Stimulated activated CD8-positive, alpha-beta memory T cell treated with anti-CD3 and anti-CD28 coated beads, Interleukin-2, amount 100 ng/mL, for 1 hour (primary cell): ENCODE results near the gene PIK3C2G.

Experiments used
- DNase-seq, 2 donors: peaks; one replicate each; pipeline ENCODE4 v3.0.0-alpha.2; 2020; ENCODE audit warnings: low read depth in 2 of 2

PIK3C2G gene

DNA sequence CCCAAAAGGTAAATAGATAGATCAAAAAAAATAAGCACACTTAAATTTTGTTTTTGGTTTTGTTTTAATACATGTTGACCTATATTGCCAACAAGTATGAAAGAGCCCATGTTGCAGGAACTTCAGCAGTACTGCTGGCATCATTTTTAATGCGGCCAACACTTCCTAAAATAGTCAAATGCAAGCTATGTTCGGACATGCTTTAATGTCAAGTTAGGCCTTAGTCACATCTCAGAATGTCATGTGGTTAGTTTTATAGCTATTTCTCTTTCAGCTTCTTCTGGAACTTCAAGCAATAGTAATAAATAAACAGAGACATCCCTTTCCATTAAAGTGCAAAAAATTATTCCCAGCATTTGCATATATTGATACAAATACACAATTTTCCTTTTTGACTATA lies 153.4 kb downstream of the PIK3C2G start:
- DNase-seq = no peak

DNA sequence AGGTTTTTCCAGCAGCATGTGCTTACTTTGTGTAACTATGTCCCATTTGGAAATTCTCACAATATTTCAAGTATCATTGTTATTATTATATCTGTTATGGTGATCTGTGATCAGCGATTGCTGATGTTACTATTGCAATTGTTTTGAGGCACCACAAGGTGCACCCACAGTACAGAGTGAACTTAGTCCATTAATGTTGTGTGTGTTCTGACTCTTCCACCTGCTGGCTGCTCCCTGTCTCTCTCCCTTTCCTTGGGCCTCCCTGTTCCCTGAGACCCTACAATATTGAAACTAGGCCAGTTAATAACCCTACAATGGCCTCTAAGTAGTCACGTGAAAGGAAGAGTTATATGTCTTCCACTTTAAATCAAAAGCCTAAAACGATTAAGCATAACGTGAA lies 153.9 kb downstream of the PIK3C2G start:
- no peak for DNase-seq

DNA sequence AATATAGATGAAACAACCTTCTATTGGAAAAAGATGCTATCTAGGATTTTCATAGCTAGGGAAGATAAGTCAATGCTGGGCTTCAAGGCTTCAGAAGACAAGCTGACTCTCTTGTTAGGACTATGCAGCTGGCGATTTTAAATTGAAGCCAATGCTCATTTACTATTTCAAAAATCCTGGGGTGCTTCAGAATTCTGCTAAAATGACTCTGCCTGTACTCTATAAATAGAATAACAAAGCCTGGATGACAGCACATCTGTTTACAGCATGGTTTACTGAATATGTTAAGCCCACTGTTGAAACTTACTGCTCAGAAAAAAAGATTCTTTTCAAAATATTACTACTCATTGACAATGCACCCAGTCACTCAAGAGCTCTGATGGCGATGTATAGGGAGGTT lies 155.1 kb downstream of the PIK3C2G start:
- no peak for DNase-seq

DNA sequence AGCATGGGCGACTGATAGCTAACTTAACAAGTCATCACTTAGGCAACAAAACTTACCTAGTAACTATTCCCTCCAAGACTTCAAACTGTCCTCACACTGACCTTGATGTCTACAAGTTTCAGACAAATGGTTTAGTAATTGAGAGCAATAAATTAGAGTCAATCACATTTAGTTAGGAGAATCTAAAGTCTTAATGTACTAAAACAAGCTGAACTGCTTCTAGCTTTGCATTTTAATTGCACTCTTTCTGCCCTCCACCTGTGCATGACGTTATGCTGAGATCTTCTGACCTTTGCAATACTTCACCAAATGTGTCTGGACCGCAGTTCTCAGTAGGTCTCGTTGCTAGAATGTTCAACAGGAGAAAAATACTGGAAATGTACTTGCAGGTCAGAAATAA lies 158.0 kb downstream of the PIK3C2G start:
- DNase-seq = no peak

DNA sequence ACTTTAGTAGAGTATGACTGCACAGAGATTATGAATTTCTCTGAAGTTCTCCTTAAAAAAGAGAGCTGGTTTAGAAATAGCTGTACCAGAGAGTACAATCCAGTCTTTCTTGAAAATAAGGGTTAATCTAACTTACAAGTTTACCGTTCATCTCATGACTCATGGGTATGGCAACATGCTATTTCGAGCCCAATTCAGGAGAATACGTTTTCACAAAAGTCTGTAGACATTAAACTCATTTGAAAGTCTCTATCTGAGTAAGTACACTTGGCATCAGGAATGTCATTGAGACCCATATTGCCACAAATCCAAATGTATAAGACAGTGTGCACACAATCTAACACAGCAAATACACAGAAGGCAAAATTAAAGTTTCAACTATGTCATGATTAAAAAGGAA lies 160.5 kb downstream of the PIK3C2G start:
- DNase-seq = no peak

DNA sequence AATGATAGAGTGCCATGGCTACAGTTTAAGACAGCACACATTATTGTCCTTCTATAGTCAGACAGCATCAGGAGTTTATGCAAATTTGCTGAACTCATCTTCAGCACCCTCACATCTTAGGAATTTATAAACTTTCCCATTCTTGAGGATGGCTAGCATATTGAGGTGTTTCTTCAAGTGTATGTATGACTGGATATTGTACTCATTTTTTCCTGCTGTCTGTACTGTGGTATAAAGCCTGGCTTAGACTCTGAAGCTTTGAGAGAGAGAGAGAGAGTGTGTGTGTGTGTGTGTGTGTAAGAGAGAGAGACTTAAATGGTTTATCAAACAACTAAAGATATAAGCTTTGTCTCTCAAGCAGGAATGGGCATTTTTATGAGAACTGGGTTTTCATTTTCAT lies 161.6 kb downstream of the PIK3C2G start:
- DNase-seq = no peak

DNA sequence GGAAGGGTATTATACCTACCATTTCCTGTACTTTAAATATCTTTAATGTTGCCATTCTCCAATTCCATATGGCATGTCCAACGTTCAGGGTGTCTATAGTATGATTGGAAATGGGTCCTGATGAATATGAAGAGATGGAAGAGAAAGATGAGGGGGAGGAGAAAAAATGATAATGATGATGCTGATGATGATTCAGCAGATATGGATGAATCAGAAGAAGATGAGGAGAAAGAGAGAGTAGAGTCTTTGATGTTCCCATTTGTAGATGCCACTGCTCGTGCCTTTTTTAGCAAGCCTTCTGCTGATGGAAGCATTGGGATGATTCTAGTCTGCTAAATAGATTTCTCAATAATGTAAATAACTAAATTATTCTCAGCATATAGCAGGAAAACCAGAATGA lies 163.5 kb downstream of the PIK3C2G start:
- no peak for DNase-seq

DNA sequence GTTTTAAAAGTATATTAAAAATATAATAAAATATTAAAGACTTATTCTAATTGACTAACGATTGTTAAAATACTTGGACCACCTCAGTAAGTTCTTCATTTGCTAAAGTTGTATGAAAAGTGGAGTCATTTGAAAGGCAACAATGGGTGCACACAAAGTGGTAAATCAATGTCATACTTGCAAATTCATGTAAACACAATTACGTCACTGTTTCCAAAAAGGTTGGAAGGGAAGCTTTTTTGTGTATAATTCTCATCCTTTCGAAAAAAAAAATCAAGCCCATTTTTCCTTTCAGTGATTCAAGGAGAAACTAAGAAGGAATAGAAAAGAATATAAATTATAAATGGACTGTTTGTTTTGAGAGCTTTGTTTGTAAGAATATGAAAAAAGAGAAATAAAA lies 166.2 kb downstream of the PIK3C2G start:
- DNase-seq = no peak

DNA sequence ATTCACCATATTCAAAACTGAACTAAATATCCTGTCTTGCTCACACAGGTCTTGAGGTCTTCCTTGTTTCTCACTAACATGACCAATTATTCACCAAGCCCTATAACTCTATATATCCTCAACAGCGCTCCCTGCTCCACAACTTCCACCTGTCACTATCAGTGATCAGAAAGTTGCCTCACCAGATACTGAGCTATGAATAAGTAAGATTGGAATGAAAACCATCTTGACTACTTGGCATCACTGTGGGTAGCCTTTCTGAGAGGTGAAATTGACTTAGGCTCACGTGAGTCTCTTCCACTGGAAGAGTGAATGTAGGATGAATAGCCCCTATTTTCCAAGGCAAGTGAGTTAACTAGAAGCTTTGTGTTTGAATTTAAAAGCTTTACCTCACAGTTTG lies 167.1 kb downstream of the PIK3C2G start:
- no peak for DNase-seq

DNA sequence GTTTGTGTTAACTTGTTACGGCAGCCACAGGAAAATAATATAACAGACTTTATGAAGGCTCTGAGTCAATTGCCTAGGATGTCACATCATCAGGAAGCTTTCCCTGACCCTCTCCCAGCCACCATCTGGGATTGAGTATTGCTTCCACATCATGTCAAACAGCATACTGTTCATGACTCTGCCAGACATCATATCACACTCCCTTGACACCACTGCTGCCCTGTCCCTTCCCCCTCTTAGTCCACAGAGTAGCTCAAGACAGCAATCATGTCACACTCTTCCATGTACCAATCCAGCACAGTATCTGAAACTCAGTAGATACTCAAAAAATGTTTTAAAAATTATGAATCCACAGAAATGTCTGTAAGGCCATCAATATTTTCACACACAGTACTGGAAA lies 168.0 kb downstream of the PIK3C2G start:
- DNase-seq = no peak

DNA sequence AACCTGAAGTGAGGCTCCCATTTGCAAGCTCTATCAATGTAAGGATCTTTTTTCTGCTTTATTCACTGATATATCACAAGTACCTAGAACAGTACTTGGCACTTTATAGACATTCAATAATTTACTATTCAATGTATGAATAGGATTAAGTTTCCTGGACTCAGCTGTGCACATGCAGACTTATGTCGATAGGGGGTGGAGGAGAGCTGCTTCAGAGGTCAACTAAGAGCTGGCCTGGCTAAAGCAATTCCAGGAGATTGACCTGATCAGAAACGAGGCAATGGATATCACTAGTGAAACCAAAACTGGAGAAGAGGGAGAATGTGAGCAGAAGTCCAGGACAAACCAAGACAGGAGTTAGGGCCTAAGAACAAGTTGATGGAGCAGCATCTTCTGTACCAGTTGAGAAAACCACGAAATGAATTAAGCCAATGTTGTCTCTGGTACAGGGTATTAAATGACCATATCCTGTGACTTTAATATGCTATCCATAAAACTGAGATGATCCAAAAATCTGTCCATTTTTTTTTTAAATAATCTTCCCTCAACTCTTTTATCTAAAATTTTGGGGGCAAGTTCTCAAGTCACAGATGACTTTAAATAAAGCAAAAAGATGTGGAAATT lies 169.2 kb downstream of the PIK3C2G start:
- DNase-seq = no peak

DNA sequence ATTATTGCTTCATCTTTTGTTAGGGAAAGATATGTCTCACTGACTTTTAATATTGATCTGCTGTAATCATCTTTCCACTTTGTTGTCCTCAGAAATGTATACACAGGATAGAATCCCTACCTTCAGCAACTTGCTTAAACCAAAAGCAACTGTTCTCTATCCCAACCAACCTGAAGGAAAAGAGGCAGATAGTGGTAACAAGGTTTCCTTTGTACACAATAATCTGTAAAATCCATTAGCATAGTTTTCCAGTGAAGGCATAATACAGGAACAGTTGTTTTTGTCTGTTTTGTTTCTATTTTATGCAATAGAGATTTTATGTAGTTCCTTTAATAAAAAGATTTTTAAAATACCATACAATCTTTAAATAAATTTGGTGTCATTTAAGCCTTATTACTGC lies 170.5 kb downstream of the PIK3C2G start:
- DNase-seq = no peak

DNA sequence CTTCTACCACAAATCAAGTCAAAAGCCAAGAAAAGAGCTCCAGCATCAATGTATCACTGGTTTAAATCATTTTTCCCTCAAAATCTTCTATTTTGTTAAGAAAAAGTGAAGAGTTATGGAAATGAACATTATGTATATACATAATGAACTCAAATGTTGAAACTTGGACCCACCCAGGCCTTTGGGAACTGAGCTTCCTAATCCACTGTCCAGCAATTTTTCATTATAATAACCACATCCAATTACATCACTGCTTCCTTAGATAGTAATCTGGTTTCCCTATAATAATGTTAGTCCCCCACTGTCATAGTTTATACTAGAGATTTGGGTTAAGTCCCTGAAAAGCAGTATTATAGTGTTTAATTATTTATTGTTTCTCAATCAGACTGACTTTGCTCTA lies 170.9 kb downstream of the PIK3C2G start:
- DNase-seq = no peak

DNA sequence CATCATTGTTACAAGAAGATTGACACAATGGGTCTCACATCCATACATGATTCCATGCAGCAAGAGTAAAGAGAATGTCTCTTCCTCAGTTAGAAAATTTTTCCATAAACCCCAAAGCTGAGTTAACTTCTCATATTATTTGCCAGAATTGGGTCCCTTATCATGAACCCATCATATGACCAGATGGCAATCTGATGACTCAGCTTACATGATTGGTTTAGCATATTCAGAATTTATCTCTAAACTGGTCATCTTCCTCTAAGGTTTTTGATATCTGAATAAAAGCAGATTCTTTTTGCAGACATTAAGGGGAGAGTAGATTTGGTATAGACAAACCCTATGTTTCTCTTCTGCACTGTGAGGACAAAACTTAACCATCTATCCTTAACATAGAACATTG lies 174.9 kb downstream of the PIK3C2G start:
- DNase-seq = no peak

DNA sequence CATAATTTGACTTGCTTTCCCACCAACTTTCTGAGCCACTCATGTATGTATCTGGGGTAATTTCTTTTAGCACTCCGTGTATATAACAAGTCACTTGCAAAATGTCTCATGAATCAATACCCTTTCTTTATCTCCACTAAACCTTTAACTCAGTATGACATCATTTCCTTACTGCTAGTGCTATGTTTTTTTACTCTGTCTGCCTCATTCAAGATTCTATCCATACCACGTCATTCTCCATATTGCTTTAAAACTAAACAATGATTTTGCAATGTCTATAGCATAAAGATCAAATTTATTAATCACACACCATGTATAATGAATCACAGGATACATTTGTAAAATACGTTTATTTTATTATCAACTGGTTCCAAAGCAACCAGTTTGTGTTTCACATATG lies 178.2 kb downstream of the PIK3C2G start:
- DNase-seq = no peak

DNA sequence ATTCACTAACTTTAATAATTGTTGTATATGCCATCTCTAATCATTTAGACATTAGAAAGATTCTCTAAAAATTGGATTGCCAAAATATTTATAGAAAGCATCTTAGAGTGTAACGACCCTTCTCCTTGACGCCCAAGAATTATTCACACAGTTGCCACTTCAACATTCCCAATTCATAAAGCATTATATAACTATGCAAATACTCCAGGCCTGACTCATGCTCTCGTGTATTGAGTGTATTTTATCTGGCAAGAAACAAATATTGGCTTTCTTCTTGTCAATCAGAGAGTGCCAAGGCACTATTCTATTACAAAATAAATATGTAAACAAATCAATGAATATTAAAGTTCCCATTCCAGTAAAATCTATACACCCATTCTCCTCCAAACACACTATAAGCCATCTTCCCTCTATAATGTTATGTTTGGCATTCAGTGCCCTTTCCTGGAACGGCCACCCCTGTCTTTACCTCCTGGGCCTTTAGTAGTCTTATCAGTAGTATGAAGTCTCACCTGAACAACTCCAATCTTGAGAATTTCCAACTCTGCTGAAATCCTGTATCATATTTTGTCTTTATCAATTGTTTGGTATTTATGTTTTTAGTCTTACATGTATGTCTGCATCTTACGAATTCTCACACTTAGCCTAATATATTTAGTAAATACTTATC lies 182.6 kb downstream of the PIK3C2G start:
- no peak for DNase-seq

DNA sequence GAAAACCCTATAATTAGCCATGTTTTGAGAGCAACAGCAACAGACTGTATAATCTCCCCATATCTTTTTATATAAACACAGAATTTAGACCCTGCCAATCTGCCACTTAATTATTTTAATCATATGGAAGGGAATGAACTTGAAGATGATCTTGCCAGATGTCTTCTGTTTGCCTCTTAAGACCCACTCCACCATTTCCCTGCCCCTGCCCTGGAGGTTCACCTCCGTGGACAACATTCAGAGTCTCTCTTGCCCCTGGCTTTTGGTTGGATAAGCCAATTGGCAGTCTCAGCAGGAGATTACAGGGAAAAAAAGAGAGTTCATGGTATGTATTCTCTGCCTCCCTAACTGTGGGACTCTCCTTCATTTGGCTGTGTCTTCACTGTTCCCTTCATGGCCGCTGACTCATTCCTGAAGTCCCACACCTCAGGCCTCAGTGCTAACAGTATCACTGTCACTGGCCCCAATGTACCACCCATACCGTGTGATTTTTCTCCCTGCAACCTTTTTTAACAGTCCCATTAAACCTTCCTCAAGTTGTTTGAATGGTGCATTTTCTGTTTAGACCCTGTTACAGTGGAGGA lies 184.8 kb downstream of the PIK3C2G start:
- no peak for DNase-seq

DNA sequence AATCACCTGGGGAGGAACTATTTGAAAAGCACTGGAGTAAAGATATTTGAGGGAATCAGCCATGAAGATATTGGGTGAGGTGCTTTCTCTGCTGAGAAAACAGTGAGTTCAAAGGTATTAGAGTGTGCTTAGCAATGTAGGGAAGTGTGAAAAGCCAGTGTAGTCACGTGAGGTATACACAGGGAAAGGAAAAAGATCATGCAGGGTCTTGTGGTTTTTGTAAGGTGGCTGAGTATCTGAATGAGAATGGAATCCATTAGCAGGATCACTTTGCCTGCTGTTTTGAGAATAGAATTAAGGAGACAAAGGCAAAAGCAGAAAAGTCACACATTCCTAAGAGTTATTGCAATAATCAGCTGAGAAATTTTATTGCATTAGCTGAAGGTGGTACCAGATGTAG lies 193.0 kb downstream of the PIK3C2G start:
- no peak for DNase-seq

DNA sequence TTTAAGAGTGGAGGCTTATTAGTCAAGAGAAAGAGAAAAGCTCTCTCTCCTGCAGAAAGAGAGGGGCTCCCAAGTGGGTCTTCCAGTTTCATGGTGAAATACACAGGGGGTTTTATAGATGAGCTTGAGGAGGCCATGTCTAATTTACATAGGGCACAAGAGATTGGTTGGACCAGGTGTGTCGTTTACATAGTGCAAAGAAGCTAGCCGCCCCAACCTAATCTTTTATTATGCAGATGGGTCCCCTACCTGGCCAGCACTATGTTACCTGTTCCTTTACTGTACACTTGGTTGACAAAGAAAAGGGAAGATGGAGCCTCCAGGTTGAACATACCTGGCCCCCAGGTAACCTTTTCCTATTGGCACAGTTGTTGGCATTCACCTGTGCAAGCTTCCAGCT lies 195.0 kb downstream of the PIK3C2G start:
- DNase-seq = no peak

DNA sequence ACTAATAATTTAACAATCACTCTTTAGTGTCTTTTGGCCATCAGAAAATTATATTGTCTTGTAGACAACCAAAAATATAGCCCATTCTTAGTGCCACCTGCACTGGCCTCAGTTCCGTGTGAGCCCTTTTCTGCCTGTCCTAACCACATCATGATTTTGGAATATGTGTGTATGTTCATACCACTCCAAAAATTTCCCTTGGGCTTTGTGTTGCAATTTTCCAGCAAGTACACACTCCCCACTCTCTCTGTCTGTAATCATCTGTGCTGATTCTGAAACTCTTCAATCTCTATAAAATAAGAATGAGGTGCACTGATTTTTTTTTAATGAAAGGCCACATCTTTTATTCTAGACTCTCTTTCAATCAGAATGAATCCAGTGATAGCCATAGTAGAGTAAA lies 196.0 kb downstream of the PIK3C2G start:
- DNase-seq = no peak

DNA sequence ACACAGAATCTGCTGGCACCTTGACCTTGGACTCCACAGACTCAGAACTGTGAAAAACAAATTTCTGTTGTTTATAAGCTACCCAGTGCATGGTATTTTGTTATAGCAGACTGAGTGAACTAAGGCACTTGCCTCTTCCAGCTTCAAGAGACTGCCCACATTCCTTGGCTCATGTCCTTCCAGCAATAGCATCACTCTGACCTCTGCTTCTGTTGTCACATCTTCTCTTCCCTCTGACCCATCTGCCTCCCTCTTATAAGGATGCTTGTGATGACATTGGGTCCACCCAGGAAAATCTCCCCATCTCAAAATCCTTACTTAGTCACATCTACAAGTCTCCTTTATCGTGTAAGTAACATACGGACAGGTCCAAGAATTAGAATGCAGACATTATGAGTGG lies 200.4 kb downstream of the PIK3C2G start:
- DNase-seq = no peak

DNA sequence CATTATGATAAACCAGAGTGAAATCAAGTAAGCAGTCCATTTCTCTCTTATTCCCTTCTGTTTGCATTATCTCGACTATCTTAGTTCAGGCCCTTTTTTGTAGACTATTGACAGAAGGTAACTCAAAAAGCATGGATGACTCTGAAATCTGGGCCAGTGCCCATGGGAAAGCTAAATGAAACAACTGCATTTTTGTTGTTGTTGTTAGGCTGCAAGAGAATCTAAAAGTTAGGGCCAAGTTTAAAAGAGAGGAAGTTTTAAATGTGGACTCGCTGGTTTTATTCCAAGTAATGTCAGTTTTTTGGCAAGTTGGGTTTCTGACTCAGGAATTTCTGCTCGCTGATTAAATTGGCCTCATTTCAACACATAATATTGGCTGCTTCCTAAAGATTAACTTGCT lies 201.1 kb downstream of the PIK3C2G start:
- DNase-seq = no peak

DNA sequence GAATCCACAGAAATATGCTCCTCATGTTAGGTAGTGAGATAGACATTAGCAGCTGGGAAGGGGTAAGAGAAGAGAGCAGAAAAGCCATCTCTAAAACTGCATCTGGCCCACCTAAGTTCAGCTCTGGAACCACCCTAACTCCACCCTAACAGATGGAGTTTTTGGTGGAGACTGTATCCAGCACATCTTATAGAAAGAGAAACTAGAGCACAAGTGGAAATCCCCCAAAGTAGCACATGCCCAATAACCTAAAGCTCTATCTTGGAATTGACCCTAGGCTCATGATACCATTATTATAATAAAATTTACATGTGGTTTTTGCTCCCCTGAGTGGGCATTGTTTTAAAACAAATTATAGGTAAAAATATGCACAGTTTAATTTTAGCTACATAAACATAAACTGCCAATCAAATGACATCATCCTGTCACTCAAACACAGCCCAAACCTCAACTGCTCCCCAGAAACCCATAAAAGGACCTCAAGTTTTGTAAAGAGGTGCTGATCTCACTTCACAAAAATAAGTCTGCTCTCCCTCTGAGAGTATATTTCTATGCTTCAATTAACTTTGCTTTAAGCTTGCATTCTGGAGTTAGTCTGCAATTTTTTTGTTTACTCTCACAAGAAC lies 206.4 kb downstream of the PIK3C2G start:
- no peak for DNase-seq
